K562 (cell line): ENCODE measurements around the gene SH3BGRL3. TPM values are rescaled to one million over a fixed set of nuclear protein-coding genes. Genes with fewer than 3 reads are reported as not detected.

Source experiments
- ATF7 ChIP-seq: fragments of 450-650 bp; IDR thresholded peaks from 2 replicates; pipeline ENCODE4 v1.7.1; 2014; ENCODE audit warnings: mild to moderate bottlenecking, moderate library complexity
- CAMTA2 ChIP-seq: fragments of 250-450 bp; sonication (Bioruptor Pico); conservative IDR thresholded peaks from 2 replicates; pipeline ENCODE4 v1.5.1; 2022
- CHD2 ChIP-seq: IDR thresholded peaks from 2 replicates; pipeline ENCODE4 v1.6.1; 2011; ENCODE audit warnings: low read depth, low read length
- ELF2 ChIP-seq: fragments of 250-450 bp; sonication (Bioruptor Pico); IDR thresholded peaks from 2 replicates; pipeline ENCODE4 v1.5.0; 2021; ENCODE audit warnings: mild to moderate bottlenecking
- ETV1 ChIP-seq: fragments of 450-650 bp; conservative IDR thresholded peaks from 2 replicates; pipeline ENCODE4 v1.6.1; 2016; ENCODE audit warnings: missing genetic modification characterization, control low read depth, low read depth, missing compliant biosample characterization
- HDAC2 ChIP-seq: fragments of 450-650 bp; IDR thresholded peaks from 2 replicates; pipeline ENCODE4 v1.6.1; 2016; ENCODE audit warnings: mild to moderate bottlenecking
- HNRNPUL1 ChIP-seq: fragments of 200-400 bp; formaldehyde crosslinking; IDR thresholded peaks from 2 replicates; pipeline ENCODE4 v1.6.1; 2017; ENCODE audit warnings: low read length
- JUN ChIP-seq, 2 experiments: sonication (generic) in 1 of 2; formaldehyde crosslinking in 1 of 2; IDR thresholded peaks; 2 replicates each; pipeline versions ENCODE4 v1.6.1 to v1.8.0; 2012 to 2022; ENCODE audit warnings: borderline replicate concordance in 2 of 2, mild to moderate bottlenecking in 2 of 2, improper control_type of control experiment in 1 of 2, low read depth in 1 of 2, low read length in 1 of 2, missing genetic modification reagents in 1 of 2
- LEF1 ChIP-seq: fragments of 450-650 bp; IDR thresholded peaks from 2 replicates; pipeline ENCODE4 v1.6.1; 2016; ENCODE audit warnings: mild to moderate bottlenecking
- MEF2D ChIP-seq: conservative IDR thresholded peaks from 2 replicates; pipeline ENCODE4 v1.6.1; 2016; ENCODE audit warnings: low read depth, missing genetic modification characterization, missing compliant biosample characterization
- MEIS2 ChIP-seq: fragments of 450-650 bp; IDR thresholded peaks from 2 replicates; pipeline ENCODE4 v1.6.1; 2014; ENCODE audit warnings: mild to moderate bottlenecking; ENCODE audit not compliant: partially characterized antibody
- NCOA6 ChIP-seq: fragments of 450-650 bp; IDR thresholded peaks from 2 replicates; pipeline ENCODE4 v1.6.1; 2017; ENCODE audit warnings: mild to moderate bottlenecking
- NR1H2 ChIP-seq: sonication (generic); formaldehyde crosslinking; IDR thresholded peaks from 2 replicates; pipeline ENCODE4 v1.4.0; 2020; ENCODE audit warnings: mild to moderate bottlenecking, missing genetic modification reagents
- POLR2G ChIP-seq: fragments of 200-400 bp; formaldehyde crosslinking; IDR thresholded peaks from 2 replicates; pipeline ENCODE4 v1.6.1; 2017; ENCODE audit warnings: low read depth, mild to moderate bottlenecking, antibody characterized with exemption, low read length, moderate library complexity
- SOX6 ChIP-seq: fragments of 450-650 bp; IDR thresholded peaks from 2 replicates; pipeline ENCODE4 v1.6.1; 2014; ENCODE audit warnings: mild to moderate bottlenecking
- TEAD1 ChIP-seq, 2 experiments: fragments of 450-650 bp in 1 of 2; sonication (generic) in 1 of 2; formaldehyde crosslinking; IDR thresholded peaks; 2 replicates each; pipeline versions ENCODE4 v1.4.0 to v1.8.0; 2020 to 2022; ENCODE audit warnings: mild to moderate bottlenecking in 2 of 2, missing genetic modification reagents in 1 of 2
- XRCC5 ChIP-seq: fragments of 200-400 bp; formaldehyde crosslinking; IDR thresholded peaks from 2 replicates; pipeline ENCODE4 v1.6.1; 2017; ENCODE audit warnings: low read depth, mild to moderate bottlenecking, low read length
- ZKSCAN8 ChIP-seq: fragments of 200-800 bp; sonication (Bioruptor generic); IDR thresholded peaks from 2 replicates; pipeline ENCODE4 v1.6.1; 2016; ENCODE audit warnings: missing genetic modification characterization, missing compliant biosample characterization
- ZNF717 ChIP-seq: fragments of 250-450 bp; sonication (Bioruptor Pico); IDR thresholded peaks from 2 replicates; pipeline ENCODE4 v1.5.0; 2021
- ZNF77 ChIP-seq: fragments of 250-450 bp; sonication (Bioruptor Pico); IDR thresholded peaks from 2 replicates; pipeline ENCODE4 v1.5.0; 2020
- polyA plus RNA-seq, 8 experiments: library from polyadenylated mRNA; depleted of rRNA in 4 of 8; stranded (reverse) in 5 of 8; unstranded in 3 of 8; fragments of >200 nt; fragmentation: Nextera tagmentation in 2 of 8; fragmentation: Illumina TruSeq in 1 of 8; extraction: Ambion mirVana in 2 of 8; extraction: Trizol in 1 of 8; gene quantifications; 2 replicates each; pipeline versions ENCODE4 v1.2.1 to v1.2.3, GENCODE V29; 2011 to 2014; ENCODE audit warnings: inconsistent platforms in 1 of 8, missing spikeins in 1 of 8
- total RNA-seq, 7 experiments: library from RNA; depleted of rRNA in 6 of 7; stranded (reverse); fragments of >200 nt in 6 of 7; fragmentation: Illumina TruSeq in 2 of 7; extraction: Trizol in 2 of 7; gene quantifications; 2 replicates each; pipeline versions ENCODE4 v1.2.1 to v1.2.3, GENCODE V29; 2011 to 2021; ENCODE audit warnings: low replicate concordance in 1 of 7
- TF ChIP-seq, protein P1 (sequence below): fragments of 450-650 bp; formaldehyde crosslinking; IDR thresholded peaks from 2 replicates; pipeline ENCODE4 v1.4.0; 2020; ENCODE audit warnings: mild to moderate bottlenecking, mixed read lengths
- TF ChIP-seq, protein P2 (sequence below): fragments of 450-650 bp; formaldehyde crosslinking; IDR thresholded peaks from 2 replicates; pipeline ENCODE4 v1.4.0; 2022; ENCODE audit warnings: missing genetic modification characterization
- TF ChIP-seq, protein P3 (sequence below), 2 experiments: IDR thresholded peaks; 2 replicates each; pipeline ENCODE4 v1.6.1; 2011; ENCODE audit warnings: borderline replicate concordance in 1 of 2, control low read depth in 1 of 2, low read depth in 1 of 2, low read length in 1 of 2, mild to moderate bottlenecking in 1 of 2, mixed read lengths in 1 of 2, moderate library complexity in 1 of 2; ENCODE audit not compliant: insufficient read depth in 1 of 2, insufficient read length in 1 of 2, poor library complexity in 1 of 2, severe bottlenecking in 1 of 2; ENCODE audit errors: extremely low read depth in 1 of 2

SH3BGRL3 gene
- total and polyA plus RNA-seq, 9 of the 15 experiments (the other 6 are each of a cell fraction or from before 2014, with no cell fraction given) = 30.3 to 140 (median 54.2) TPM

DNA sequence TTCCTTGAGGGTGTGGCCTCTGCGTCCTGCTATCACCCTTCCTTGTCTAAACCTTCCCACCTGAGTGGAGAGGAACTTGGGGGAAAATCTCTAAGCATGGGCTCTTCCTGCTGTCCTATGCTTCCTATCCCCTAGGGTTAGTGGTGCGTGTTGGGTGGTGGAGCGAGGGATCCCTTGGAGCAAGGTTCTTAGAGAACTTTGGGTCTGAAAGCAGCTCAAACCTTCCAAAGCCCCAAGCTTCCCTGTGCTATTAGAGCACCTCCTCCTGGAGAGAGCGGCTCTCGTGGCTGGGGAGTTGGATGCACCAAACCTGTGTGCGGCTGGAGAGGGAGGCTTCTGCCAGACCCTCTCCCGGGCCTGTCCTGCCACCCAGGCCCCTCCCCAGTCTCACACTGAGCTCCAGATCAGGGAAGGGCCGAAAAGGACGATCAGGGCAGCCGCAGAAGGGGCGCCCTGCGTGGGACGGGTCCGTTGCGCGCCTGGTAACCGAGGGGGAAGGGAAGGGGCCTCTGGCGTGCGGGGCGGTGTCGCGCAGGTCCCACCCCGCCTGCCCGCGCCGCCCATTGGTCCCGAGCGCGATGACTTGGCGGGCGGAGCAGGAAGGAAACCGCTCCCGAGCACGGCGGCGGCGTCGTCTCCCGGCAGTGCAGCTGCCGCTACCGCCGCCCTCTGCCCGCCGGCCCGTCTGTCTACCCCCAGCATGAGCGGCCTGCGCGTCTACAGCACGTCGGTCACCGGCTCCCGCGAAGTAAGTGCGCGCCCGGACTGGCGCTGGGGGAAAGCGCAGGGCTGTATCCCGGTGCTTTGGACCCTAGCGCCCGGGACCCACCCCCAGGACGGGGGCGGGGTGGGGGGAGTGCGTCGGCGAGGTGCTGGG is at the start of gene SH3BGRL3 (continued):
- TF ChIP-seq HDAC2 (peak; percentile 81), JUN (IDR thresholded peaks at IDR 0.05; ENCODE audit: borderline replicate concordance, low read depth, low read length) (0 out of 2 replicates have a peak, but pooled peaks have one; percentile 9), JUN (CRISPR knock-in tag; IDR thresholded peaks at IDR 0.05; ENCODE audit: borderline replicate concordance) (no peak), TEAD1 (CRISPR knock-in tag; IDR thresholded peaks at IDR 0.05) (peak in 1 of 2 experiments; percentile 72; a peak in 2 of 4 replicates), MEF2D (peak; percentile 10; the same call in 1 of the 2 replicates), NR1H2 (CRISPR knock-in tag) (peak; percentile 95), CHD2 (peak; percentile 53), LEF1 (no peak), ETV1 (0 out of 2 replicates have a peak, but pooled peaks have one; percentile 34), ZNF77 (CRISPR knock-in tag) (0 out of 2 replicates have a peak, but pooled peaks have one; percentile 69), MEIS2 (peak; percentile 3), SOX6 (no peak; the same call in 1 of the 2 replicates), POLR2G (peak; percentile 96), NCOA6 (no peak), ZKSCAN8 (CRISPR knock-in tag) (no peak), ZNF717 (CRISPR knock-in tag) (0 out of 2 replicates have a peak, but pooled peaks have one; percentile 22), XRCC5 (peak; percentile 65; the same call in 1 of the 2 replicates), ELF2 (CRISPR knock-in tag) (peak; percentile 78; the same call in 1 of the 2 replicates), HNRNPUL1 (peak; percentile 77; the same call in 1 of the 2 replicates), ATF7 (peak; percentile 60), CAMTA2 (CRISPR knock-in tag) (peak; percentile 83; the same call in 1 of the 2 replicates)
- TF ChIP-seq, protein P1, sequence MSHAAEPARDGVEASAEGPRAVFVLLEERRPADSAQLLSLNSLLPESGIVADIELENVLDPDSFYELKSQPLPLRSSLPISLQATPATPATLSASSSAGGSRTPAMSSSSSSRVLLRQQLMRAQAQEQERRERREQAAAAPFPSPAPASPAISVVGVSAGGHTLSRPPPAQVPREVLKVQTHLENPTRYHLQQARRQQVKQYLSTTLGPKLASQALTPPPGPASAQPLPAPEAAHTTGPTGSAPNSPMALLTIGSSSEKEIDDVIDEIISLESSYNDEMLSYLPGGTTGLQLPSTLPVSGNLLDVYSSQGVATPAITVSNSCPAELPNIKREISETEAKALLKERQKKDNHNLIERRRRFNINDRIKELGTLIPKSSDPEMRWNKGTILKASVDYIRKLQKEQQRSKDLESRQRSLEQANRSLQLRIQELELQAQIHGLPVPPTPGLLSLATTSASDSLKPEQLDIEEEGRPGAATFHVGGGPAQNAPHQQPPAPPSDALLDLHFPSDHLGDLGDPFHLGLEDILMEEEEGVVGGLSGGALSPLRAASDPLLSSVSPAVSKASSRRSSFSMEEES (CRISPR knock-in tag) = no peak
- TF ChIP-seq, protein P2, sequence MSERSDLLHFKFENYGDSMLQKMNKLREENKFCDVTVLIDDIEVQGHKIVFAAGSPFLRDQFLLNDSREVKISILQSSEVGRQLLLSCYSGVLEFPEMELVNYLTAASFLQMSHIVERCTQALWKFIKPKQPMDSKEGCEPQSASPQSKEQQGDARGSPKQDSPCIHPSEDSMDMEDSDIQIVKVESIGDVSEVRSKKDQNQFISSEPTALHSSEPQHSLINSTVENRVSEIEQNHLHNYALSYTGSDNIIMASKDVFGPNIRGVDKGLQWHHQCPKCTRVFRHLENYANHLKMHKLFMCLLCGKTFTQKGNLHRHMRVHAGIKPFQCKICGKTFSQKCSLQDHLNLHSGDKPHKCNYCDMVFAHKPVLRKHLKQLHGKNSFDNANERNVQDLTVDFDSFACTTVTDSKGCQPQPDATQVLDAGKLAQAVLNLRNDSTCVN (CRISPR knock-in tag) = peak; percentile 11; the same call in 1 of the 2 replicates
- TF ChIP-seq, protein P3, sequence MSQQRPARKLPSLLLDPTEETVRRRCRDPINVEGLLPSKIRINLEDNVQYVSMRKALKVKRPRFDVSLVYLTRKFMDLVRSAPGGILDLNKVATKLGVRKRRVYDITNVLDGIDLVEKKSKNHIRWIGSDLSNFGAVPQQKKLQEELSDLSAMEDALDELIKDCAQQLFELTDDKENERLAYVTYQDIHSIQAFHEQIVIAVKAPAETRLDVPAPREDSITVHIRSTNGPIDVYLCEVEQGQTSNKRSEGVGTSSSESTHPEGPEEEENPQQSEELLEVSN (IDR thresholded peaks at IDR 0.05; ENCODE audit: borderline replicate concordance in 1 of 2, extremely low read depth in 1 of 2, insufficient read depth in 1 of 2, insufficient read length in 1 of 2, low read depth in 1 of 2, low read length in 1 of 2, poor library complexity in 1 of 2, severe bottlenecking in 1 of 2) = peak; percentile 91 to 98
